Stimulated activated naive B cell treated with anti-CD40 and anti-IgM and Interleukin-4, amounts not matched to agents 10 μg/mL and 1 μg/mL and 100 μg/mL, for 72 hours (primary cell): ENCODE measurements around the gene OLFML2A.

Experiments used
- ATAC-seq, 2 donors: fragments of 150-1000 bp; cut with Tn5 transposase; replicated peaks; 2 replicates each; pipeline ENCODE4 v1.10.0; 2021; ENCODE audit warnings: moderate library complexity in 1 of 2
- DNase-seq: peaks from one replicate; pipeline ENCODE4 v3.0.0; 2021
- H3K27ac Mint-ChIP-seq: one replicate; pipeline ENCODE4 v1.8.0; 2022; ENCODE audit warnings: mild to moderate bottlenecking, mixed read lengths
- H3K27me3 Mint-ChIP-seq, 2 donors: one replicate each; pipeline ENCODE4 v1.8.0; 2022; ENCODE audit warnings: mixed read lengths in 2 of 2
- H3K36me3 Mint-ChIP-seq, 2 donors: one replicate each; pipeline ENCODE4 v1.8.0; 2022; ENCODE audit warnings: mixed read lengths in 2 of 2, mild to moderate bottlenecking in 1 of 2
- H3K4me1 Mint-ChIP-seq, 2 donors: one replicate each; pipeline ENCODE4 v1.8.0; 2022; ENCODE audit warnings: mixed read lengths in 2 of 2, mild to moderate bottlenecking in 1 of 2
- H3K4me3 Mint-ChIP-seq, 2 donors: one replicate each; pipeline ENCODE4 v1.8.0; 2022; ENCODE audit warnings: mild to moderate bottlenecking in 2 of 2, mixed read lengths in 2 of 2, moderate library complexity in 1 of 2
- H3K9me3 Mint-ChIP-seq, 2 donors: one replicate each; pipeline ENCODE4 v1.8.0; 2022; ENCODE audit warnings: mixed read lengths in 2 of 2, mild to moderate bottlenecking in 1 of 2

OLFML2A gene

DNA sequence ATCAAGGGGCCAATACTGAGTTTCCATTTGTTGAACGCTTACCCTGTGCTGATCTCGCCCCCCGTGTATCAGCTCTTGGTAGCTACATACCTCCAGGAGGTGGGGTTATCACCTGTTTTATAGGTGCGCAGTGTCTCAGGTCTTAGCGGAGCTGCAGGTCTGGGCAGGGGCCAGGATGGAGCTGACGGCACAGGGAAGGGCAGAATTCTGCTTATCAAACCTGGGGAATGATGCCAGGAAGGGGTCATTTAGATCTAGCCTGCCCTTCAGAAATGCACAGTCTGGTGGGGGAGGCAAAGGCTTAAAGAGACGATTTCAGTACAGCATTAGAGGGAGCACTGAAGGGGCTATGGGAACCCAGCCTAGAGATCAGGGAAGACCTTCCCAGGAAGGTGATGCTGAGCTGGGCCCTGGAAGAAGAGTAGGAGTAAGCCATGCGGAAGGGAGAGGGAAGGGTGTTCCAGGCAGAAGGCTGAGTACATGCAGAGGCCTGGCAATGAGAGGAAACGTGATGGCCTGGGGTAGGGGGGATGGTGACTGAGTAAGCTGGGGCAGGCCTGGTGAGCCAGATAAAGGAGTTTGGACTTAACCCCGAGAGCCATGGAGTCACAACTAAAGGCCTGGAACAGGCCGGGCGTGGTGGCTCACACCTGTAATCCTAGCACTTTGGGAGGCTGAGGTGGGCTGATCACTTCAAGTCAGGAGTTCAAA lies 31.5 kb downstream of the OLFML2A start:
- Mint-ChIP-seq H3K4me1 (no peaks in the 10 kb centered on the region), H3K27ac (no peak overlapping the region), H3K9me3 (no peaks in the 10 kb centered on the region), H3K27me3 (no peaks in the 10 kb centered on the region), H3K36me3 (no peaks in the 10 kb centered on the region), H3K4me3 (no peak overlapping the region)
- ATAC-seq, result no peak
- no peak for DNase-seq

- no peaks in the 10 kb centered on the region for H3K4me1 Mint-ChIP-seq
- no peaks in the 10 kb centered on the region for H3K9me3 Mint-ChIP-seq
- H3K27me3 Mint-ChIP-seq, result no peaks in the 10 kb centered on the region
- H3K4me3 Mint-ChIP-seq, result no peak overlapping the region
- ATAC-seq (no peak), DNase-seq (no peak)
- H3K27ac Mint-ChIP-seq, result no peak overlapping the region
- H3K36me3 Mint-ChIP-seq, result no peaks in the 10 kb centered on the region
Observed at GRCh38 chr9:124809211-124809610, 32.3 kb downstream of the OLFML2A start.

- Mint-ChIP-seq H3K4me3 (no peak overlapping the region), H3K27ac (no peak overlapping the region), H3K4me1 (no peaks in the 10 kb centered on the region), H3K36me3 (no peaks in the 10 kb centered on the region), H3K27me3 (no peaks in the 10 kb centered on the region), H3K9me3 (no peaks in the 10 kb centered on the region)
- no peak for DNase-seq
- ATAC-seq, result no peak
Observed at GRCh38 chr9:124809741-124810500, 33.0 kb downstream of the OLFML2A start.

DNA sequence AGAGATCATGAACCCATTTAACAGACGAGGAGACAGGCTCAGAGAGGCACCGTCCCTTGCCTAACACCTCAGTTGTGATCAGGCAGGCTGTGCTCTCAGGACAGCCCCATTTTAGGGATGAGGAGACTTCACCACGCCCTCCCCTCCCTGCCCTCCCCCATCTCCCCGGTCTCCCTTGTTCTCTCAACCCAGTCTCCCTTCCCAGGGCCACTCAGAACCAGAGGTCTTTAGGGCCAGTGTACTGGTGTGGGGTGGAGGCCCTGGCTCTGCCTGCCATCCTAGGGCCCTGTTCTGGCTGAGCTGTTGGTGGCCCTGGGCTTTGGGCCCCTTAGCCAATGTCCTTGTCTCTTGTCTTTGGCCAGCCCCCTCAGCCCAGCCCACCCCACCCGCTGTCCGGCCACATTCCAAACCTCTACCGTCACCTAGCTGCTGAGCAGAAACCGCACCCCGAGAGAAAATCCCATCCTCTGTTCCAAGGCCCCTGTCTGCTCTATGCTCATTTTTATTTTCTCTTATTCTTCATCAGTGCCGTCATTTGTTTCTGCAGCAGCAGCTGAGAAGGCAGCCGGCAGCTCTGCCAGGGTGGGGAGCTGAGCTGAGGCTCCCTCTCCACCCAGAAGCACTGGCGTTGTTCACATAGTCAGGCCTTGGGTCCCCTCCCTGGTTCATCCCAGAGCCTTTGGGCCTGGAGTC lies 33.9 kb downstream of the OLFML2A start:
- DNase-seq (no peak), ATAC-seq (no peak)
- H3K27ac Mint-ChIP-seq, result peak overlapping the region; percentile 42
- H3K9me3 Mint-ChIP-seq, result no peaks in the 10 kb centered on the region
- peaks cover 0 to 4% of the 10 kb centered on the region in 2 donors for H3K27me3 Mint-ChIP-seq
- no peak overlapping the region for H3K4me3 Mint-ChIP-seq
- no peaks in the 10 kb centered on the region for H3K36me3 Mint-ChIP-seq
- no peaks in the 10 kb centered on the region for H3K4me1 Mint-ChIP-seq

GRCh38 chr9:124812441-124812876 lies 35.5 kb downstream of the OLFML2A start:
- Mint-ChIP-seq H3K36me3 (no peaks in the 10 kb centered on the region), H3K27ac (no peak overlapping the region), H3K9me3 (no peaks in the 10 kb centered on the region), H3K4me1 (no peaks in the 10 kb centered on the region), H3K4me3 (no peak overlapping the region), H3K27me3 (peaks cover 4 to 12% of the 10 kb centered on the region in 2 donors)
- DNase-seq (no peak), ATAC-seq (no peak)

GRCh38 chr9:124813041-124813440 lies 36.1 kb downstream of the OLFML2A start:
- H3K36me3 Mint-ChIP-seq, result no peaks in the 10 kb centered on the region
- no peak overlapping the region for H3K4me3 Mint-ChIP-seq
- no peak for DNase-seq
- H3K9me3 Mint-ChIP-seq, result no peaks in the 10 kb centered on the region
- ATAC-seq, result no peak
- no peak overlapping the region for H3K27ac Mint-ChIP-seq
- peaks cover 4 to 13% of the 10 kb centered on the region in 2 donors for H3K27me3 Mint-ChIP-seq
- H3K4me1 Mint-ChIP-seq, result peaks cover 0 to under 1% of the 10 kb centered on the region in 2 donors

- Mint-ChIP-seq H3K27ac (no peak overlapping the region), H3K9me3 (no peaks in the 10 kb centered on the region), H3K27me3 (peaks cover 8 to 19% of the 10 kb centered on the region in 2 donors), H3K4me3 (no peak overlapping the region), H3K36me3 (no peaks in the 10 kb centered on the region), H3K4me1 (peaks cover 0 to 6% of the 10 kb centered on the region in 2 donors)
- DNase-seq (no peak), ATAC-seq (no peak)
Observed at GRCh38 chr9:124813501-124814163, 36.7 kb downstream of the OLFML2A start.

- H3K9me3 Mint-ChIP-seq, result no peaks in the 10 kb centered on the region
- H3K36me3 Mint-ChIP-seq, result no peaks in the 10 kb centered on the region
- no peak overlapping the region for H3K27ac Mint-ChIP-seq
- H3K4me3 Mint-ChIP-seq, result no peak overlapping the region
- ATAC-seq, result no peak
- peaks cover 8 to 19% of the 10 kb centered on the region in 2 donors for H3K27me3 Mint-ChIP-seq
- no peak for DNase-seq
- H3K4me1 Mint-ChIP-seq, result peaks cover 0 to 6% of the 10 kb centered on the region in 2 donors
Observed at GRCh38 chr9:124814164-124814535, 37.2 kb downstream of the OLFML2A start.

- no peak for DNase-seq
- Mint-ChIP-seq H3K36me3 (no peaks in the 10 kb centered on the region), H3K27me3 (peaks cover 8 to 19% of the 10 kb centered on the region in 2 donors), H3K4me3 (no peak overlapping the region), H3K27ac (peak overlapping the region; percentile 47), H3K9me3 (no peaks in the 10 kb centered on the region), H3K4me1 (peaks cover 0 to 6% of the 10 kb centered on the region in 2 donors)
- ATAC-seq, result no peak
Observed at GRCh38 chr9:124815601-124816000, 38.7 kb downstream of the OLFML2A start.

GRCh38 chr9:124818431-124819281 lies 41.7 kb downstream of the OLFML2A start:
- Mint-ChIP-seq H3K4me3 (no peak overlapping the region), H3K4me1 (peaks cover 0 to 11% of the 10 kb centered on the region in 2 donors), H3K36me3 (no peaks in the 10 kb centered on the region), H3K9me3 (no peaks in the 10 kb centered on the region), H3K27me3 (peaks cover 8 to 19% of the 10 kb centered on the region in 2 donors), H3K27ac (peak overlapping the region; percentile 56)
- ATAC-seq (peak; percentile 63 to 67), DNase-seq (no peak)

- Mint-ChIP-seq H3K9me3 (no peaks in the 10 kb centered on the region), H3K27me3 (peaks cover 8 to 14% of the 10 kb centered on the region in 2 donors), H3K4me1 (peaks cover 4 to 24% of the 10 kb centered on the region in 2 donors), H3K4me3 (no peak overlapping the region), H3K36me3 (no peaks in the 10 kb centered on the region), H3K27ac (no peak overlapping the region)
- ATAC-seq, result no peak
- no peak for DNase-seq
Observed at GRCh38 chr9:124820698-124821623, 44.0 kb downstream of the OLFML2A start.

DNA sequence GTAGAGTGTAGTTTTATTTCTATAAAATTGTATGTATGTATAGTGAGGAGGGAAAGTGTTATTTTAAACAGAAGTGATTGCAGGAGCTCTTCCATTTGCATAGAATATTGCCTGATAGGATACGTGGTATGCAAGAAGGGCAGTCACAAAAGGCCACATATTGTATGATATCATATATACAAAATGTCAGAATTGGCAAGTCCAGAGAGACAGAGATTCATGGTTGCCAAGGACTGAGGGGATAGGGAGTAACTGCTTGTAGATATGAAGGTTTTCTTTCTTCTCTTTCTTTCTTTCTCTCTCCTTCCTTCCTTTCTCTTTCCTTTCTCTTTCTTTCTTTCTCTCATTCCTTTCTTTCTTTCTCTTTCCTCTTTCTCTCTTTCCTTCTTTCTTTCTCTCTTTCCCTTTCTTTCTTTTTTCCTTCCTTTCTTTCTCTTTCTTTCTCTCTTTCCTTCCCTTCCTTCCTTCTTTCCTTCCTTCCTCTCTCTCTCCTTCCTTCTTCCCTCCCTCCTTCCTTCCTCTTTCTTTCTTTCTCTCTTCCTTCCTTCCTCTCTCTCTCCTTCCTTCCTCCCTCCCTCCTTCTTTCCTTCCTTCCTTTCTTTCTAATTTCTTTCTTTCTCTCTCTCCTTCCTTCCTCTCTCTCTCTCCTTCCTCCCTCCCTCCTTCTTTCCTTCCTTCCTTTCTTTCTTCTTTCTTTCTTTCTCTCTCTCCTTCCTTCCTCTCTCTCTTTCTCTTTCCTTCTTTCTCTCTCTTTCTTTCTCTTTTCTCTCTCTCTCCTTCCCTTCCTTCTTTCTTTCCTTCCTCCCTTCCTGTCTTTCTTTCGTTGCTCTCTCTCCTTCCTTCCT lies 51.8 kb downstream of the OLFML2A start:
- Mint-ChIP-seq H3K36me3 (no peaks in the 10 kb centered on the region), H3K9me3 (peaks cover 0 to 3% of the 10 kb centered on the region in 2 donors), H3K27me3 (no peaks in the 10 kb centered on the region), H3K27ac (no peak overlapping the region), H3K4me1 (peaks cover 4 to 12% of the 10 kb centered on the region in 2 donors), H3K4me3 (no peak overlapping the region)
- DNase-seq (no peak), ATAC-seq (no peak)
